ENCODE results near the gene DGKK. TPM values are rescaled to one million over a fixed set of nuclear protein-coding genes. Genes with fewer than 3 reads are reported as not detected.

DGKK gene
- total RNA-seq, 1 experiment from 2014 or later = 1.6 TPM

DNA sequence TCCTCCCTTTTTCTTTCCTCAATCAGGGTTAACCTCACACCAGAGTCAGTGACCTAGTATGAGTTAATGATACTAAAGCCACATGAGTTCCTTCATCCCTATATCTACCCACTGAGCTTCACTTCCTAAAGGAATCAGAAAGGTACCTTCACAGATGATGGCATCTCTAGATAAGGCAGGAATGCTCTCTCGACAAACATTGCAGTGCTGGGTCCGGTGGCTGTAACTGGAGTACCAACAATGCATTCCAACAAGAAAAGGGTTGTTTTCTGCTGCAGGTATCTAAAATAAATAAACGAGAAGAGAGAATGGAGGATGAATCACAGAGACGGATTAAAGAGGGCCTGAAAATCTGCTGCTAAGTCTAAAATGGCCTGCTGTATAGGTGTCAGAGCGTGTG, 66.7 kb downstream of the DGKK start:
- H2BK120ac ChIP-seq (ENCODE audit: low read depth, low read length, poor library complexity, severe bottlenecking) = no peak overlapping the region
- H3K56ac ChIP-seq (ENCODE audit: insufficient read length, low read depth, low read length) = no peak overlapping the region
- no peak overlapping the region for H2AFZ ChIP-seq (ENCODE audit: low read length)
- no peaks in the 10 kb centered on the region for H4K20me1 ChIP-seq (ENCODE audit: control insufficient read depth, insufficient read depth, insufficient read length)
- H3K79me2 ChIP-seq (ENCODE audit: insufficient read depth, low read length) = no peaks in the 10 kb centered on the region
- H3K79me1 ChIP-seq (ENCODE audit: insufficient read depth, low read depth, low read length, poor library complexity, severe bottlenecking) = no peaks in the 10 kb centered on the region
- no peak overlapping the region for H3K18ac ChIP-seq (ENCODE audit: insufficient read length, low read depth, low read length)
- no peak overlapping the region for H2BK5ac ChIP-seq (ENCODE audit: insufficient read length, low read length)
- no peak for DNase-seq
- no peak overlapping the region for H2AK5ac ChIP-seq (ENCODE audit: insufficient read length, low read length)
- H3K4ac ChIP-seq (ENCODE audit: low read depth, low read length) = no peak overlapping the region
- no peaks in the 10 kb centered on the region for H3K23me2 ChIP-seq (ENCODE audit: insufficient read length, low read depth, low read length, poor library complexity, severe bottlenecking)
- H3T11ph ChIP-seq (ENCODE audit: low read length) = no peak overlapping the region
- no peaks in the 10 kb centered on the region for H3K4me1 ChIP-seq (ENCODE audit: insufficient read depth, low read length)
- no peak overlapping the region for H2BK20ac ChIP-seq (ENCODE audit: low read depth, low read length, poor library complexity, severe bottlenecking)
- no peak overlapping the region for H3K4me2 ChIP-seq (ENCODE audit: insufficient read depth, insufficient read length, low read length)
- TF ChIP-seq CTCF (conservative IDR thresholded peaks at IDR 0.05) = no peak
- H3K27ac ChIP-seq (ENCODE audit: insufficient read length, low read depth, low read length) = no peak overlapping the region
- H3K9ac ChIP-seq (ENCODE audit: extremely low read depth, insufficient read length, low read length) = no peak overlapping the region
- Mint-ChIP-seq H3K9me3 (peaks cover 49 to 67% of the 10 kb centered on the region in 2 experiments), H3K27ac (no peak overlapping the region), H3K27me3 (ENCODE audit: low read depth) (peaks cover 2% of the 10 kb centered on the region; the same call in 1 of the 2 replicates), H3K4me3 (no peak overlapping the region), H3K4me1 (no peaks in the 10 kb centered on the region), H3K36me3 (ENCODE audit: insufficient read depth in 1 of 3, low read depth in 3 of 3) (peaks cover 0 to 4% (median 2%) of the 10 kb centered on the region in 3 experiments; a peak in 4 of 7 replicates)
- no peaks in the 10 kb centered on the region for H3K27me3 ChIP-seq (ENCODE audit: insufficient read depth, low read length)
- WGBS (ENCODE audit: extremely low coverage, insufficient read length, low lambda C conversion rate) = no CpG with 5 or more reads among the region's 5 CpGs
- H4K91ac ChIP-seq (ENCODE audit: insufficient read length, low read depth, low read length) = no peak overlapping the region
- no peak overlapping the region for H4K5ac ChIP-seq (ENCODE audit: insufficient read length, low read depth, low read length)
- H3K14ac ChIP-seq (ENCODE audit: insufficient read depth, low read length) = no peak overlapping the region
- H4K8ac ChIP-seq (replicated peaks; ENCODE audit: insufficient read length, low read depth, low read length) = no peak overlapping the region
- H3K23ac ChIP-seq (ENCODE audit: insufficient read length, low read depth, low read length) = no peak overlapping the region
- H2BK12ac ChIP-seq (ENCODE audit: insufficient read length, low read depth, low read length) = no peak overlapping the region
- H3K9me3 ChIP-seq (ENCODE audit: control insufficient read depth, low read depth, low read length) = no peaks in the 10 kb centered on the region
- no peak overlapping the region for H2BK15ac ChIP-seq (ENCODE audit: low read depth, low read length)
